Forelimb muscle (tissue), 1 donor: ENCODE data around the gene ATP5MG. TPM values are rescaled to one million over a fixed set of nuclear protein-coding genes. Genes with fewer than 3 reads are reported as not detected.
A peak's percentile ranks its signal among the peaks of the same experiment; 100 is the strongest.
"Not testable (repeated sequence)": the region's sequence is repeated elsewhere in the genome, so short reads cannot be mapped to it uniquely, and the experiment has no call there.

Source experiments
- DNase-seq: peaks from one replicate; pipeline ENCODE4 v3.0.0-alpha.2; 2013; ENCODE audit warnings: low read depth
- polyA plus RNA-seq: library from polyadenylated mRNA; unstranded; fragments of 120-200 nt; gene quantifications from one replicate; pipeline ENCODE4 v1.2.1, GENCODE V29; 2013; ENCODE audit not compliant: insufficient read length

ATP5MG gene
- 416 TPM for polyA plus RNA-seq

GRCh38 chr11:118401151-118401879 lies at the start of gene ATP5MG:
Gene ATP5MG, plus strand, starts transcription at chr11:118401606. Its CDS starts 60 bp downstream, at chr11:118401666.
- peak; percentile 83 for DNase-seq

GRCh38 chr11:118353084-118353710 lies 48.2 kb upstream of the ATP5MG start:
- DNase-seq, result no peak

- no peak for DNase-seq
These were observed 43.3 kb upstream of the ATP5MG start for GRCh38 chr11:118358071-118358470.

GRCh38 chr11:118359295-118359958 lies 42.0 kb upstream of the ATP5MG start, which contains the start of gene UBE4A:
Gene UBE4A, plus strand, starts transcription at chr11:118359600. Its CDS starts 5,481 bp downstream, at chr11:118365081.
- peak; percentile 93 for DNase-seq

GRCh38 chr11:118364956-118365615 lies 36.3 kb upstream of the ATP5MG start:
- DNase-seq, result no peak

GRCh38 chr11:118366287-118366686 lies 35.1 kb upstream of the ATP5MG start:
- no peak for DNase-seq

- no peak for DNase-seq
These were observed 30.6 kb upstream of the ATP5MG start for GRCh38 chr11:118370774-118371173.

- DNase-seq, result no peak
These were observed 28.1 kb upstream of the ATP5MG start for GRCh38 chr11:118373263-118373662.

GRCh38 chr11:118373871-118374270 lies 27.5 kb upstream of the ATP5MG start:
- no peak for DNase-seq

GRCh38 chr11:118374729-118375128 lies 26.7 kb upstream of the ATP5MG start:
- DNase-seq, result no peak

GRCh38 chr11:118375978-118376377 lies 25.4 kb upstream of the ATP5MG start:
- no peak for DNase-seq

- DNase-seq, result no peak
These were observed 21.9 kb upstream of the ATP5MG start for GRCh38 chr11:118379497-118379896.

- no peak for DNase-seq
These were observed 20.8 kb upstream of the ATP5MG start for GRCh38 chr11:118380571-118380970.

GRCh38 chr11:118382954-118383353 lies 18.5 kb upstream of the ATP5MG start:
- DNase-seq, result no peak

GRCh38 chr11:118383657-118384056 lies 17.7 kb upstream of the ATP5MG start:
- no peak for DNase-seq

GRCh38 chr11:118396097-118396501 lies 5.3 kb upstream of the ATP5MG start:
- no peak for DNase-seq

GRCh38 chr11:118397448-118397847 lies 4.0 kb upstream of the ATP5MG start:
- no peak for DNase-seq

GRCh38 chr11:118398791-118399559 lies 2.4 kb upstream of the ATP5MG start:
- no peak for DNase-seq

- DNase-seq, result no peak
These were observed 629 bp downstream of the ATP5MG start for GRCh38 chr11:118401880-118402590.

- not testable (repeated sequence) for DNase-seq
These were observed 1.2 kb downstream of the ATP5MG start for GRCh38 chr11:118402594-118402993.
